Dermis blood vessel endothelial cell (primary cell): ENCODE results near the gene VWF. TPM values are rescaled to one million over a fixed set of nuclear protein-coding genes. Genes with fewer than 3 reads are reported as not detected.
"Not testable (repeated sequence)": the region's sequence is repeated elsewhere in the genome, so short reads cannot be mapped to it uniquely, and the experiment has no call there.

Source experiments
- DNase-seq: peaks from one replicate; pipeline ENCODE4 v3.0.0; 2010
- total RNA-seq: library from RNA; depleted of rRNA; stranded (reverse); fragments of >200 nt; gene quantifications from 2 replicates; pipeline ENCODE4 v1.2.3, GENCODE V29; 2014

VWF gene
- total RNA-seq, 1 donor from 2014 or later, result 3,052 TPM

- no peak for DNase-seq
Measured at GRCh38 chr12:6032726-6033125, 91.7 kb downstream of the VWF start.

DNA sequence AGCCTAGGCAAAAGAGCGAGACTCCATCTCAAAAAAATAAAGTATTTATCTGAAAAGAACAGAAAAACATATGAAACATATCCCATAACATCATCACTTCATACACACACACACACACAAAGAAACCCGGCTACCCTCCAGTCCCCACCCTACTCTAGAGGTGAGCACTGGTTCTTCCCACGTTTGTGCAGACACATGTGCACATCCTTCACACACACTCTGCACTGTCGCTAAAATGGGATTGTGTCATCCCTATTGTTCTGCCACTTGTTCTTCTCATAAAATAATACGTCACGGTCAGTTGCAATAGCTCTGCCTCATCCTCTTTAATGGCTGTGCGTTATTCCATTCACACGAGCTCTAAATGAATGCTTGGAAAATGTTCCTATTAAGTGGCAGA is 93.5 kb downstream of the VWF start:
- no peak for DNase-seq

DNA sequence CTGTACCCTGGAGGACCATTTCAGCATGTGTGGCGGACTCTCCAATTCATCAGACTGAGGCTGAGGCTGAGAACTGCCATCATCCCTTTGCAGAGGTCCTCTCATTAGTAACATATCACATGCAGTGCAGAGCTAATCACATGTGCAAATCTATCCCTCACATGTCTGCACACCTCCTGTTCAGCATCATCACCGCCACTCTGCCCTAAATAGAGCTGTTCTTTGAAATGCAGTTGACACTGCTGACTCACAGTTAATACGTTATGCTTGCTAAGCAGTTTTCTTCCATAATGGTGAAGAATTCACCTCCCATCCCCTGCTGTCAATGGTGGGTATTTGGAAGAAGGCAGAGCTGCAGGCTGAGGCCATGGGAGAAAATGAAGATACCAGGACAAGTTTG is 94.4 kb downstream of the VWF start:
- DNase-seq, result no peak

DNA sequence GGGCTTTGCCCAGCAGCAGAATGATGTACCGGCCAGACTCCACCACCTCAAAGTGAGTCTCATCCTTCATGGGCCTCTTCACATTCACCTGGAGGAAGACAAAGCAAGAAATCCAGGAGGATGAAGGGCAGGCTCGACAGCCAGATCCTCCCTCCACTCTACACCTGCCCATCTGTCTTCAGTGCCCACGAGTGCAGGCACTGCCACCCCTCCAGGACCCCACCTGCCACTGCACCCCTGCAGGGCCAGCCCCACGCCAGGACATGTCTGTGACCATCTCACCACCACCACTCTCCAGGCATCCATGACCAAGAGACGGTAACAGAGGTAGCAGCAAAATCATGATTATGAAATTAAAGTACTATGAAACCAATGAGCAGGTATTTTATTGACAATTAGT is 95.1 kb downstream of the VWF start:
- DNase-seq, result no peak

- DNase-seq, result peak; percentile 80
Measured at GRCh38 chr12:6026998-6027397, 97.5 kb downstream of the VWF start.

GRCh38 chr12:6025703-6026298 is 98.7 kb downstream of the VWF start:
- not testable (repeated sequence) for DNase-seq

- DNase-seq, result not testable (repeated sequence)
Measured at GRCh38 chr12:6024066-6024465, 100.4 kb downstream of the VWF start.

GRCh38 chr12:6020930-6021329 is 103.5 kb downstream of the VWF start:
- peak; percentile 61 for DNase-seq

DNA sequence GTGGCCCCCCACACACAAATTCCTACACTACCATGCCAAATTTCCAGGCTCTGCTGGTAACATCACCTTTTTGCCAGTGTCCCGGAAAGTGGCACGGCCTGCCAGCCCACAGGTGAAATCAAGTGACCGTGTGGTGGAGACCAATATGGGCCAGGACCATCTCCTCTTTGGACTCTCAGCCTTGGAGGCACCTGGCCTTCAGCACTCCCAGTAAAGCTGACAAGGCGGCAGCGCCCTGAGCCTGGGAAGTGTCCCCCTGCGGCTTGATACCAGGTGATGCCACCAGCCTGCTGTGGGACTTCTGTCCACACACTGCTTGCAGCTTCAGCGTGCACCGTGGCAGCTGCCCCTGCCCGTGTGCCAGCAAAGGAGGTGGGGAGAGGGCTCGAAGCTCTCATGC is 104.0 kb downstream of the VWF start:
- not testable (repeated sequence) for DNase-seq

DNA sequence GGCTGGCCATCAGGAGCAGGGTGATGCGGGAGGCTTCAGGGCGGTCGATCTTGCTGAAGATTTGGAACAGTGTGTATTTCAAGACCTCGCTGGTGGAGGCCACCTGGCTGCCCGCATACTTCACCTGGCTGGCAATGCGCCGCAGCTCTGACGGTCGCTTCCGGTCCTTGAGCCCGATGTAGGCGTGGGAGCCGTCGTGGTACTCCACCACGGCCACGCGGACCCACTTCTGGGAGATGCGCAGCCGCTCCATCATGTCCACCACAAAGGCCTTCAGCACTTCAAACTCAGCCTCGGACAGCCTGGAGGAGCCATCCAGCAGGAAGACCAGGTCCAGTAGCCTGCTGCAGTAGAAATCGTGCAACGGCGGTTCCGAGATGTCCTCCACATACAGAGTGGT is 105.2 kb downstream of the VWF start:
- DNase-seq, result not testable (repeated sequence)

GRCh38 chr12:6018265-6018664 is 106.2 kb downstream of the VWF start:
- DNase-seq, result no peak

DNA sequence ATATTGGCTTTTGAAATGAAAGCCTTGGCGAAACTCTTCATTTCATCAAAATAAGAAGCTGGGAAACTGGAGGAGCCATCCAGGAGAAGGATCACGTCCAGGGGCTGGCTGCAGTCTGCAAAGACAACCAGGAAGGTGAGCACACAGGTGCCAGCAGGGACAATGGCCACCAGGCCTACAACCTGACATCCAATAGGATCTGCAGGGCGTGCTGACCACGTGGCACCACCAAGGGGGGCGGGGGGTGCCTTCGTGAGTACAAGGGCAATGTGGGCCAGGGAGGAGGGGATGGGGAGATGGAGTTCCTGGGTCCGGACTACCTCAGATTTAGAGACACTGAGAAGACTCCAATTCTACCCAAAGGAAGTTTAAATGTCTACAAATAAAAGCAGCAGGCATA is 107.7 kb downstream of the VWF start:
- DNase-seq, result no peak

DNA sequence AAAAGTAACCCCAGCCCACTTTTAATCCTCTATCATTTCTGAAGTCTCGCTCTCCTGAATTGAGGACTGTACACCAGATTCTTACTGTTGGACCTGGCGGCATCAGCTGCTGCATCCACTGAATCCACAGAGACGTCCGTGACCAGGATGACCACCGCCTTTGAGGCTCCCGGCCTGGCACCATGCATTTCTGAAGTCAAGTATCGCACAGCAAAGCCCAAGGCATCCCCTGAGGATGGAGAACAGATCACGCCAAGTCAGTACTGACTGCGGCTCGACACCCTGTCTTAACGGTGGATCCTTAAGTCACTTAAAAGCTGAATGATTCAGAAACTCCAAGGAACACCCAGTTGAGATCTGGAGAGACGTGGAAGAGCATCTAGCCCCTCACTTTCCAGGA is 108.5 kb downstream of the VWF start:
- not testable (repeated sequence) for DNase-seq

- DNase-seq, result not testable (repeated sequence)
Measured at GRCh38 chr12:6015271-6015670, 109.2 kb downstream of the VWF start.

DNA sequence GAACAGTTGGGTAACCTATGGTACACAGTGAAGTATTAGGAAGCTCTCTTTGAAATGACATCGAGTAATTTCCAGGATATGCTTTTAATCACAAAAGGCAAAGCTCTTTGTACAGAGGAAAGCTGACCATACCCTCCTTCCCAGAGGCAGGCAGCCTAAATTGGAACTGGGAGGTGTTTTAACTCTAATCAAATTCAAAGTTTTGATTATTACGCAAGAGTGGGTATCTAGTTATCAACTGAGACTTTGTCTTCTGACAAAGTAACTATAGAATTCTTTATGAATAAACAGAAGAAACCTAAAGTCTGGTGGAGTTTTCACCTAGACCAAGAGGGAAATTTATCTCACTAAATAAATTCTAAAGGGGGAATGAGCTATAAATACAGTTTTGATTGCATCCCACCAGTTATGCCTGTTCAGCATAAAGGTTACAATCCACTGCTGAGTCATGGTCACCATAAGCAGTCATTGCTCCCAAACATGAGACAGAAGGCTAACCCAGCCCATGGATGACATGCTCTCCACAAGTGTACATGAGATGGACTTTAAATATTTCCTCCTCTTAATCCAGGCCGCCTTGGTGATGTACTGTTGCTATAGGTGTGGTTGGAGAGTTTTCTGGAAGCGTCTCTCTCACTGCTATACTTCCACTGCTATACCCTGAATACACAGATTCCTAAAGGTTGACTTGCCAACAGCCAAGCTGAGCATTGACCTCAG is 113.7 kb downstream of the VWF start:
- not testable (repeated sequence) for DNase-seq

DNA sequence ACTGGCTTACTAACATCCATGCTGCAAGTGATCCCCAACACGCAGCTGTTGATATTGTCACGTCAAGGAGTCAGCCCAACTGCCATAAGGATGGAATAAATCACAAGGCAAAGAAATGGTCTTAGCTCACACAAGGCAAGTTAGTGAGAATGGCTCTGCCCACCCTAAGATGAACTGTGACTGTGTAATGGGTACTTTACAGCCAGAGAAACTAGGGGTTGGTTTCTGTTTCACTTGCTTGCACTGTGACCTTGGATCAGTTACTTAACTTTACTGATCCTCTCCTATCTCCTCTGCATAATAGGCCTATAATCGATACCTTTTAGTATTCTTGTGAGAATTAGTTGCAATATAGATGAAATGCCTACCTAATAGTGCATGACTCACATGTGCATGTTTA is 127.2 kb downstream of the VWF start:
- DNase-seq, result no peak

GRCh38 chr12:5996459-5996858 is 128.0 kb downstream of the VWF start:
- DNase-seq, result peak; percentile 47

DNA sequence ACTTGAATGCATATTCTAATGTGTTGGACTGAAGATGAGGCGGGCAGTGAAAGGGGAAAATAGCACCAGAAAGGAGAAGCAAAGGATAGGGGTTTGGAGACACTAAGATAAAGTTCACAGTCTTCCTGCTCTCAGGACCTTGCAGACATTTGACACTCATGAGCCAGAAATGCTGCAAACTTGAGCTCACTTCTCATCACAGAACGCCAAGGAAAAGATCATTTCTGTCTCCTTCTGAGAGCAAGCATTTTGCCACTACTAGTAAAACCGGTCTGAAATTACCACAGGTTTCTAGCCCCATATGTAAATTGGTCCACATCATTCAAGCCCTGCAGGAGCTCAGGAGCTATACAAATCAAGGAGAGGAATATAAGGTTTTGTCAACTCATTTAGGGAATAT is 134.8 kb downstream of the VWF start:
- DNase-seq, result no peak

GRCh38 chr12:5988659-5989116 is 135.8 kb downstream of the VWF start:
- DNase-seq, result peak; percentile 81

DNA sequence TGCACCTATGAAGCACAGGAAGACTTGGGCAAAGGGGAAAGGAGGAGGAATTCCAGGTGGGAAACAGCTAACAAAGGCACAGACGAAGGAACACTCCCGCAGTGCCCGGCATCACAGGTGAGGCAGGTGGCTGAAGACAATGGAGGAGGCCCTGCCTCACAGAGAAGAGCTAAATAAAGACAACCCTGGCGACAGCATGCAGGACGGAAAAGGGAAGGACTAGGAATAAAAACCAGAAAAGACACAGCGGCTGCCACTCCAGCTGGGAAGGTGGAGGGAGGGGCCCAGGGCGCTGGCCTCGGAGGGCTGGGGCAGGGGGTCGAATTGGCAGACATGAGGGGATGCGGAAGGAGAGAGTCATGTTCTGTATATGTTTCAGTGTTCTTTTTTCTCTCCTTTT is 136.4 kb downstream of the VWF start:
- DNase-seq, result no peak

GRCh38 chr12:5987573-5987972 is 136.9 kb downstream of the VWF start:
- no peak for DNase-seq

- DNase-seq, result no peak
Measured at GRCh38 chr12:5985471-5985870, 139.0 kb downstream of the VWF start.

DNA sequence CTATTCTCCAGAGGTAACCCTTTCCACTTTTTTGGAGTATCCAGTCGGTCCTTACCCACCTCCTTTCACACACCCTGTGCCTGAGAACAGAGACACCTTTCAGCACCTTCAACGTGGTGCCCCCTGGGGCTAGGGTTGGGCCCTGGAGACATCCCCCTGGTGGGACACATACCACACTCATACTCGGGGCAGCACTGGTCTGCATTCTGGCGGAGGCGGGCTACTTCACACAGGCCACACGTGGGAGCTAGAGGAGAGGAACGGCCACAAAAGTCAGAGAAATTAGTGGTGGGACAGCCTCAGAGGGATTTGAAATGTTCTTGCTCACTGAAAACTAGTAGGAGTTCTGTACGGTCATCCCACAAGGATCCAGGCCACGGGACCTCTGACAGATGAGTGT is 139.6 kb downstream of the VWF start:
- DNase-seq, result no peak

DNA sequence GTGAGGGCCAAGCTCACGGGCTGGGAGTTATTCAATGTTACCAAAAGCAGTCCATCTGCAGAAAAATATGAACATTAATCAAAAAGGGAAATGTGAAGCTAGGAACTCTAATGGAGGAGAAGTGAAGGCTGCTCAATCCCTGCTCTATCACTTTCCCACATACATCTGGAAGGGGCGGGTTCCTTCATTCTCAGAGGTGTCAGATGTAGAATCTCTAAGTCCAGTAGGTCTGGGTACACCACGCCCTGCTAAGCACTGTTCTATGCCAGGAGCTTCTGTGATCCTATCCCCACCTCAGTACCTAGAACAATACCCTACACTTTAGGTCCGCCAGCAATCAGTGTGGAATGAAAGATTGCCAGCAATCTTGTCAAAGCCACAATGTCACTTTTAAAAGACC is 142.4 kb downstream of the VWF start:
- no peak for DNase-seq

GRCh38 chr12:5977556-5977955 is 146.9 kb downstream of the VWF start:
- DNase-seq, result no peak
